Forelimb muscle (tissue), 1 donor: ENCODE results near the gene KIF21A. TPM values are rescaled to one million over a fixed set of nuclear protein-coding genes. Genes with fewer than 3 reads are reported as not detected.
"Not testable (repeated sequence)": the region's sequence is repeated elsewhere in the genome, so short reads cannot be mapped to it uniquely, and the experiment has no call there.

Experiments used
- DNase-seq: peaks from one replicate; pipeline ENCODE4 v3.0.0-alpha.2; 2013; ENCODE audit warnings: low read depth
- polyA plus RNA-seq: library from polyadenylated mRNA; unstranded; fragments of 120-200 nt; gene quantifications from one replicate; pipeline ENCODE4 v1.2.1, GENCODE V29; 2013; ENCODE audit not compliant: insufficient read length

Gene KIF21A
- 5.6 TPM for polyA plus RNA-seq

GRCh38 chr12:39443081-39443928 is at the start of gene KIF21A:
TSS of gene KIF21A (minus strand) at chr12:39443120. CDS start at chr12:39442970, 150 bp downstream.
- DNase-seq = no peak

- no peak for DNase-seq
These were observed 47.8 kb upstream of the KIF21A start for GRCh38 chr12:39490500-39491282.

GRCh38 chr12:39483597-39483996 is 40.7 kb upstream of the KIF21A start:
- DNase-seq = no peak

- no peak for DNase-seq
These were observed 40.1 kb upstream of the KIF21A start for GRCh38 chr12:39483042-39483441.

- DNase-seq = no peak
These were observed 34.0 kb upstream of the KIF21A start for GRCh38 chr12:39476894-39477293.

- DNase-seq = no peak
These were observed 33.2 kb upstream of the KIF21A start for GRCh38 chr12:39476121-39476520.

GRCh38 chr12:39475136-39475535 is 32.2 kb upstream of the KIF21A start:
- DNase-seq = not testable (repeated sequence)

- DNase-seq = no peak
These were observed 24.5 kb upstream of the KIF21A start for GRCh38 chr12:39467432-39467870.

GRCh38 chr12:39464976-39465695 is 22.2 kb upstream of the KIF21A start:
- DNase-seq = no peak

- no peak for DNase-seq
These were observed 18.1 kb upstream of the KIF21A start for GRCh38 chr12:39461059-39461458.

GRCh38 chr12:39459027-39459434 is 16.1 kb upstream of the KIF21A start:
- DNase-seq = no peak

GRCh38 chr12:39451977-39452376 is 9.1 kb upstream of the KIF21A start:
- DNase-seq = no peak

- DNase-seq = no peak
These were observed 5.1 kb upstream of the KIF21A start for GRCh38 chr12:39448038-39448437.

GRCh38 chr12:39443929-39444209 is 949 bp upstream of the KIF21A start:
- no peak for DNase-seq

GRCh38 chr12:39442831-39443080 is 164 bp downstream of the KIF21A start:
- no peak for DNase-seq

- DNase-seq = no peak
These were observed 723 bp downstream of the KIF21A start for GRCh38 chr12:39441963-39442830.

GRCh38 chr12:39441189-39441962 is 1.5 kb downstream of the KIF21A start:
- DNase-seq = no peak

GRCh38 chr12:39440781-39441180 is 2.1 kb downstream of the KIF21A start:
- no peak for DNase-seq

GRCh38 chr12:39440101-39440500 is 2.8 kb downstream of the KIF21A start:
- no peak for DNase-seq

- no peak for DNase-seq
These were observed 7.4 kb downstream of the KIF21A start for GRCh38 chr12:39435531-39435930.

- DNase-seq = no peak
These were observed 11.1 kb downstream of the KIF21A start for GRCh38 chr12:39431797-39432196.
